Measurements from ENCODE around the gene FSCN2. TPM values are rescaled to one million over a fixed set of nuclear protein-coding genes. Genes with fewer than 3 reads are reported as not detected.
A peak's percentile ranks its signal among the peaks of the same experiment; 100 is the strongest.

The FSCN2 gene
- total RNA-seq, 1 experiment from 2014 or later = 0.31 TPM

GRCh38 chr17:81536299-81537290 is 8.4 kb downstream of the FSCN2 start (continued):
- no peak for TF ChIP-seq EMX1 (CRISPR knock-in tag; IDR thresholded peaks at IDR 0.05)
- peak; percentile 46; the same call in 1 of the 2 replicates for TF ChIP-seq MAX (CRISPR knock-in tag; IDR thresholded peaks at IDR 0.05)
- TF ChIP-seq, protein P1, sequence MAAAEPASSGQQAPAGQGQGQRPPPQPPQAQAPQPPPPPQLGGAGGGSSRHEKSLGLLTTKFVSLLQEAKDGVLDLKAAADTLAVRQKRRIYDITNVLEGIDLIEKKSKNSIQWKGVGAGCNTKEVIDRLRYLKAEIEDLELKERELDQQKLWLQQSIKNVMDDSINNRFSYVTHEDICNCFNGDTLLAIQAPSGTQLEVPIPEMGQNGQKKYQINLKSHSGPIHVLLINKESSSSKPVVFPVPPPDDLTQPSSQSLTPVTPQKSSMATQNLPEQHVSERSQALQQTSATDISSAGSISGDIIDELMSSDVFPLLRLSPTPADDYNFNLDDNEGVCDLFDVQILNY (CRISPR knock-in tag; IDR thresholded peaks at IDR 0.05) = no peak
- TF ChIP-seq ZNF317 (CRISPR knock-in tag; IDR thresholded peaks at IDR 0.05; ENCODE audit: borderline replicate concordance, low read depth) = no peak; the same call in 1 of the 2 replicates
- TF ChIP-seq MYBL2 (CRISPR knock-in tag; IDR thresholded peaks at IDR 0.05) = no peak
- TF ChIP-seq ETV6 (CRISPR knock-in tag; IDR thresholded peaks at IDR 0.05) = no peak
- no peak for TF ChIP-seq ESRRA (CRISPR knock-in tag; IDR thresholded peaks at IDR 0.05; ENCODE audit: borderline replicate concordance)

GRCh38 chr17:81537343-81537855 is 9.2 kb downstream of the FSCN2 start:
- H3K36me3 Mint-ChIP-seq = no peaks in the 10 kb centered on the region
- ATAC-seq (peak; percentile 79), DNase-seq (ENCODE audit: low spot score) (peak; percentile 81)
- no peak overlapping the region for H3K27ac Mint-ChIP-seq
- ChIA-PET POLR2A (interaction anchor here (0.6 to 3.0 kb wide), 6 partner anchors 14 to 25 kb away, joined by 3 to 9 read pairs (median 4); partner anchors contain the start of genes ACTG1 and FAAP100), CTCF (interaction anchor here (0.6 to 3.3 kb wide), 15 partner anchors 9 to 282 kb away, joined by 3 to 31 read pairs (median 5); partner anchors contain the start of genes BAHCC1, FAAP100, FSCN2 and SLC38A10)
- peak overlapping the region; percentile 27 for H3K4me3 Mint-ChIP-seq
- no peaks in the 10 kb centered on the region for H3K9me3 Mint-ChIP-seq
- peaks cover 23% of the 10 kb centered on the region for H3K27me3 Mint-ChIP-seq (ENCODE audit: low read depth)
- no peaks in the 10 kb centered on the region for H3K4me1 Mint-ChIP-seq
- no peak for TF ChIP-seq GTF2I (CRISPR knock-in tag; conservative IDR thresholded peaks at IDR 0.05)
- no peak for TF ChIP-seq JAZF1 (CRISPR knock-in tag; IDR thresholded peaks at IDR 0.05)
- TF ChIP-seq ZNF263 (CRISPR knock-in tag; IDR thresholded peaks at IDR 0.05; ENCODE audit: low read depth) = no peak
- TF ChIP-seq CTCF (IDR thresholded peaks at IDR 0.05) = peak; percentile 60
- TF ChIP-seq OVOL2 (CRISPR knock-in tag; IDR thresholded peaks at IDR 0.05; ENCODE audit: borderline replicate concordance) = no peak
- TF ChIP-seq RELA (CRISPR knock-in tag; IDR thresholded peaks at IDR 0.05; ENCODE audit: borderline replicate concordance) = no peak
- peak; percentile 71; the same call in 1 of the 2 replicates for TF ChIP-seq ZNF138 (CRISPR knock-in tag; conservative IDR thresholded peaks at IDR 0.05)
- no peak for TF ChIP-seq ZNF416 (CRISPR knock-in tag; IDR thresholded peaks at IDR 0.05)
- TF ChIP-seq ATF2 (CRISPR knock-in tag; IDR thresholded peaks at IDR 0.05; ENCODE audit: borderline replicate concordance, low read depth) = no peak
- no peak for TF ChIP-seq E2F4 (CRISPR knock-in tag; IDR thresholded peaks at IDR 0.05; ENCODE audit: borderline replicate concordance, low read depth)
- no peak; the same call in 1 of the 2 replicates for TF ChIP-seq FOXK1 (CRISPR knock-in tag; IDR thresholded peaks at IDR 0.05)
- TF ChIP-seq HMGXB4 (CRISPR knock-in tag; IDR thresholded peaks at IDR 0.05) = peak; percentile 49; the same call in 1 of the 2 replicates
- no peak for TF ChIP-seq ESRRA (CRISPR knock-in tag; IDR thresholded peaks at IDR 0.05; ENCODE audit: borderline replicate concordance)
- no peak for TF ChIP-seq ELF4 (CRISPR knock-in tag; IDR thresholded peaks at IDR 0.05; ENCODE audit: low read depth)
- TF ChIP-seq ETV6 (CRISPR knock-in tag; IDR thresholded peaks at IDR 0.05) = no peak
- no peak for TF ChIP-seq JUN (CRISPR knock-in tag; IDR thresholded peaks at IDR 0.05)
- no peak for TF ChIP-seq NR2C2 (CRISPR knock-in tag; IDR thresholded peaks at IDR 0.05)
- no peak for TF ChIP-seq EMX1 (CRISPR knock-in tag; IDR thresholded peaks at IDR 0.05)
- TF ChIP-seq USF1 (CRISPR knock-in tag; IDR thresholded peaks at IDR 0.05) = peak; percentile 89
- TF ChIP-seq, protein P2, sequence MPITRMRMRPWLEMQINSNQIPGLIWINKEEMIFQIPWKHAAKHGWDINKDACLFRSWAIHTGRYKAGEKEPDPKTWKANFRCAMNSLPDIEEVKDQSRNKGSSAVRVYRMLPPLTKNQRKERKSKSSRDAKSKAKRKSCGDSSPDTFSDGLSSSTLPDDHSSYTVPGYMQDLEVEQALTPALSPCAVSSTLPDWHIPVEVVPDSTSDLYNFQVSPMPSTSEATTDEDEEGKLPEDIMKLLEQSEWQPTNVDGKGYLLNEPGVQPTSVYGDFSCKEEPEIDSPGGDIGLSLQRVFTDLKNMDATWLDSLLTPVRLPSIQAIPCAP (CRISPR knock-in tag; IDR thresholded peaks at IDR 0.05) = 0 out of 2 replicates have a peak, but pooled peaks have one; percentile 61
- TF ChIP-seq ZBTB21 (CRISPR knock-in tag; IDR thresholded peaks at IDR 0.05; ENCODE audit: borderline replicate concordance) = no peak
- peak; percentile 92 for TF ChIP-seq MYBL2 (CRISPR knock-in tag; IDR thresholded peaks at IDR 0.05)
